K562 (cell line): Measurements from ENCODE around the gene SHFL. TPM values are rescaled to one million over a fixed set of nuclear protein-coding genes. Genes with fewer than 3 reads are reported as not detected.

Experiments
- ASH1L ChIP-seq: fragments of 450-650 bp; IDR thresholded peaks from 2 replicates; pipeline ENCODE4 v1.6.1; 2018; ENCODE audit warnings: borderline replicate concordance, mild to moderate bottlenecking, low read depth; ENCODE audit not compliant: partially characterized antibody
- GABPB1 ChIP-seq: sonication (generic); formaldehyde crosslinking; IDR thresholded peaks from 2 replicates; pipeline ENCODE4 v1.8.0; 2022; ENCODE audit warnings: mild to moderate bottlenecking, missing genetic modification reagents
- KDM5B ChIP-seq: fragments of 200-600 bp; sonication (generic); IDR thresholded peaks from 2 replicates; pipeline ENCODE4 v1.6.1; 2012; ENCODE audit warnings: low read depth, mild to moderate bottlenecking, moderate library complexity, low read length, control low read depth, inconsistent platforms; ENCODE audit not compliant: insufficient replicate concordance
- LARP7 ChIP-seq: fragments of 450-650 bp; IDR thresholded peaks from 2 replicates; pipeline ENCODE4 v1.6.1; 2016
- NCOR1 ChIP-seq: fragments of 450-650 bp; IDR thresholded peaks from 2 replicates; pipeline ENCODE4 v1.6.1; 2016; ENCODE audit warnings: mild to moderate bottlenecking, moderate library complexity
- NFIX ChIP-seq: fragments of 250-450 bp; sonication (Bioruptor Pico); IDR thresholded peaks from 2 replicates; pipeline ENCODE4 v1.4.0; 2020; ENCODE audit warnings: low read depth, mild to moderate bottlenecking, moderate library complexity
- POU5F1 ChIP-seq: fragments of 150-350 bp; IDR thresholded peaks from 2 replicates; pipeline ENCODE4 v1.6.1; 2014; ENCODE audit warnings: borderline replicate concordance, low read length, low read depth, mild to moderate bottlenecking; ENCODE audit not compliant: partially characterized antibody
- SRF ChIP-seq, 2 experiments: fragments of 250-450, 450-650 bp in 1 of 2; sonication (Bioruptor Pico) in 1 of 2; sonication (generic) in 1 of 2; formaldehyde crosslinking; IDR thresholded peaks; 2 replicates each; pipeline versions ENCODE4 v1.5.0 to v1.5.1; 2020 to 2022; ENCODE audit warnings: mild to moderate bottlenecking in 1 of 2, missing genetic modification reagents in 1 of 2
- TFAM ChIP-seq: fragments of 250-450 bp; sonication (Bioruptor Pico); conservative IDR thresholded peaks from 2 replicates; pipeline ENCODE4 v1.5.0; 2021; ENCODE audit warnings: mild to moderate bottlenecking, moderate library complexity
- TRIM24 ChIP-seq, 2 experiments: fragments of 450-650 bp; IDR thresholded peaks; 2 replicates each; pipeline ENCODE4 v1.6.1; 2016
- ZFPM2 ChIP-seq: fragments of 250-450 bp; sonication (Bioruptor Pico); IDR thresholded peaks from 2 replicates; pipeline ENCODE4 v1.5.1; 2022; ENCODE audit warnings: mild to moderate bottlenecking
- ZNF274 ChIP-seq: IDR thresholded peaks from 2 replicates; pipeline ENCODE4 v1.6.1; 2011; ENCODE audit warnings: low read depth, mild to moderate bottlenecking, low read length, moderate library complexity, borderline replicate concordance
- ZNF77 ChIP-seq: fragments of 250-450 bp; sonication (Bioruptor Pico); IDR thresholded peaks from 2 replicates; pipeline ENCODE4 v1.5.0; 2020
- polyA plus RNA-seq, 8 experiments: library from polyadenylated mRNA; depleted of rRNA in 4 of 8; stranded (reverse) in 5 of 8; unstranded in 3 of 8; fragments of >200 nt; fragmentation: Nextera tagmentation in 2 of 8; fragmentation: Illumina TruSeq in 1 of 8; extraction: Ambion mirVana in 2 of 8; extraction: Trizol in 1 of 8; gene quantifications; 2 replicates each; pipeline versions ENCODE4 v1.2.1 to v1.2.3, GENCODE V29; 2011 to 2014; ENCODE audit warnings: inconsistent platforms in 1 of 8, missing spikeins in 1 of 8
- total RNA-seq, 7 experiments: library from RNA; depleted of rRNA in 6 of 7; stranded (reverse); fragments of >200 nt in 6 of 7; fragmentation: Illumina TruSeq in 2 of 7; extraction: Trizol in 2 of 7; gene quantifications; 2 replicates each; pipeline versions ENCODE4 v1.2.1 to v1.2.3, GENCODE V29; 2011 to 2021; ENCODE audit warnings: low replicate concordance in 1 of 7
- TF ChIP-seq, protein P1 (sequence below): fragments of 200-800 bp; sonication (Bioruptor generic); IDR thresholded peaks from 2 replicates; pipeline ENCODE4 v1.6.1; 2017; ENCODE audit warnings: missing genetic modification characterization, missing compliant biosample characterization
- TF ChIP-seq, protein P2 (sequence below): fragments of 450-650 bp; IDR thresholded peaks from 2 replicates; pipeline ENCODE4 v1.6.1; 2017; ENCODE audit warnings: antibody characterized with exemption, mild to moderate bottlenecking
- TF ChIP-seq, protein P3 (sequence below): sonication (generic); formaldehyde crosslinking; IDR thresholded peaks from 2 replicates; pipeline ENCODE4 v1.8.1; 2023; ENCODE audit warnings: mild to moderate bottlenecking, missing genetic modification reagents
- TF ChIP-seq, protein P4 (sequence below): fragments of 450-650 bp; IDR thresholded peaks from 2 replicates; pipeline ENCODE4 v1.7.0; 2016; ENCODE audit warnings: borderline replicate concordance

The SHFL gene
- total and polyA plus RNA-seq, 9 of the 15 experiments (the other 6 are each of a cell fraction or from before 2014, with no cell fraction given), result 1.5 to 25.7 (median 13.0) TPM

DNA sequence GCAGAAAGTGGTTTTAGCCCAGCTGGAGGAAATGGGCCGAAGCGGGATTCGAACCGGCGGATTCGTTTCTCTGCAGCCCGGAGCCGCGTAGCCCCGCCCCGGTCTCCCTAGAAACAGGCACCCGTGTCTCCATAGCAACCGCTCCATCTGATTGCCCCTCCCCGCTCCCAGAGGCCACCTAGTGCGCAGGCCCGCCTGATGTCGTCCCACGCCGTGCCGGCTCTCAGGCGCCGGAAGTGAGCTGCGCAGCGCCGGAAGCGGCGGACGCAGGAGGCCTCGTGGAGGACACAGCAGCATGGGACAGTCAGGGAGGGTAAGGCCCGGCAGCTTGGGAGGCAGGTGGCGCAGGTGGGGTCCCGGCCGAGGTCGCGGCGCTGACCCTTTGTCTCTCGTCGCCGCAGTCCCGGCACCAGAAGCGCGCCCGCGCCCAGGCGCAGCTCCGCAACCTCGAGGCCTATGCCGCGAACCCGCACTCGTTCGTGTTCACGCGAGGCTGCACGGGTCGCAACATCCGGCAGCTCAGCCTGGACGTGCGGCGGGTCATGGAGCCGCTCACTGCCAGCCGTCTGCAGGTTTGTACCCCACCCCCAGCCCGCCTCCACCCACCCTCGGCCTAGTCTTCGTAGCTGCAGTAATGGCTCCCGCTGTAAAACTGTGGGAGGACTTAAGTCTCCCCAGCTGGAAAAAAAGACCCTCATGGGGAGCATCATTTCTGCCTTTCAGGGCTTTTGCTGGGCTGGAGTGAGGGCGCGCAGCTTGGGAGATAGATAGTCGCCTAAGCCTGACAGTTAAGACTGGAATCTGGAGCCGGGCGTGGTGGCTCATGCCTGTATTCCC is 20.2 kb downstream of the SHFL start, which contains the start of gene PPAN (continued):
- TF ChIP-seq, protein P1, sequence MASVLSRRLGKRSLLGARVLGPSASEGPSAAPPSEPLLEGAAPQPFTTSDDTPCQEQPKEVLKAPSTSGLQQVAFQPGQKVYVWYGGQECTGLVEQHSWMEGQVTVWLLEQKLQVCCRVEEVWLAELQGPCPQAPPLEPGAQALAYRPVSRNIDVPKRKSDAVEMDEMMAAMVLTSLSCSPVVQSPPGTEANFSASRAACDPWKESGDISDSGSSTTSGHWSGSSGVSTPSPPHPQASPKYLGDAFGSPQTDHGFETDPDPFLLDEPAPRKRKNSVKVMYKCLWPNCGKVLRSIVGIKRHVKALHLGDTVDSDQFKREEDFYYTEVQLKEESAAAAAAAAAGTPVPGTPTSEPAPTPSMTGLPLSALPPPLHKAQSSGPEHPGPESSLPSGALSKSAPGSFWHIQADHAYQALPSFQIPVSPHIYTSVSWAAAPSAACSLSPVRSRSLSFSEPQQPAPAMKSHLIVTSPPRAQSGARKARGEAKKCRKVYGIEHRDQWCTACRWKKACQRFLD, result 0 out of 2 replicates have a peak, but pooled peaks have one; percentile 79
- TF ChIP-seq KDM5B (peak; percentile 63), ZNF274 (no peak; the same call in 1 of the 2 replicates), TFAM (CRISPR knock-in tag) (no peak), LARP7 (no peak), GABPB1 (CRISPR knock-in tag) (peak; percentile 99), SRF (CRISPR knock-in tag; IDR thresholded peaks at IDR 0.05) (no peak), POU5F1 (peak; percentile 73), ASH1L (no peak), NCOR1 (no peak), TRIM24 (IDR thresholded peaks at IDR 0.05) (no peak), ZNF77 (CRISPR knock-in tag) (no peak), NFIX (CRISPR knock-in tag) (no peak), ZFPM2 (CRISPR knock-in tag) (no peak)
- TF ChIP-seq, protein P2, sequence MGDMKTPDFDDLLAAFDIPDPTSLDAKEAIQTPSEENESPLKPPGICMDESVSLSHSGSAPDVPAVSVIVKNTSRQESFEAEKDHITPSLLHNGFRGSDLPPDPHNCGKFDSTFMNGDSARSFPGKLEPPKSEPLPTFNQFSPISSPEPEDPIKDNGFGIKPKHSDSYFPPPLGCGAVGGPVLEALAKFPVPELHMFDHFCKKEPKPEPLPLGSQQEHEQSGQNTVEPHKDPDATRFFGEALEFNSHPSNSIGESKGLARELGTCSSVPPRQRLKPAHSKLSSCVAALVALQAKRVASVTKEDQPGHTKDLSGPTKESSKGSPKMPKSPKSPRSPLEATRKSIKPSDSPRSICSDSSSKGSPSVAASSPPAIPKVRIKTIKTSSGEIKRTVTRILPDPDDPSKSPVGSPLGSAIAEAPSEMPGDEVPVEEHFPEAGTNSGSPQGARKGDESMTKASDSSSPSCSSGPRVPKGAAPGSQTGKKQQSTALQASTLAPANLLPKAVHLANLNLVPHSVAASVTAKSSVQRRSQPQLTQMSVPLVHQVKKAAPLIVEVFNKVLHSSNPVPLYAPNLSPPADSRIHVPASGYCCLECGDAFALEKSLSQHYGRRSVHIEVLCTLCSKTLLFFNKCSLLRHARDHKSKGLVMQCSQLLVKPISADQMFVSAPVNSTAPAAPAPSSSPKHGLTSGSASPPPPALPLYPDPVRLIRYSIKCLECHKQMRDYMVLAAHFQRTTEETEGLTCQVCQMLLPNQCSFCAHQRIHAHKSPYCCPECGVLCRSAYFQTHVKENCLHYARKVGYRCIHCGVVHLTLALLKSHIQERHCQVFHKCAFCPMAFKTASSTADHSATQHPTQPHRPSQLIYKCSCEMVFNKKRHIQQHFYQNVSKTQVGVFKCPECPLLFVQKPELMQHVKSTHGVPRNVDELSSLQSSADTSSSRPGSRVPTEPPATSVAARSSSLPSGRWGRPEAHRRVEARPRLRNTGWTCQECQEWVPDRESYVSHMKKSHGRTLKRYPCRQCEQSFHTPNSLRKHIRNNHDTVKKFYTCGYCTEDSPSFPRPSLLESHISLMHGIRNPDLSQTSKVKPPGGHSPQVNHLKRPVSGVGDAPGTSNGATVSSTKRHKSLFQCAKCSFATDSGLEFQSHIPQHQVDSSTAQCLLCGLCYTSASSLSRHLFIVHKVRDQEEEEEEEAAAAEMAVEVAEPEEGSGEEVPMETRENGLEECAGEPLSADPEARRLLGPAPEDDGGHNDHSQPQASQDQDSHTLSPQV, result no peak
- TF ChIP-seq, protein P3, sequence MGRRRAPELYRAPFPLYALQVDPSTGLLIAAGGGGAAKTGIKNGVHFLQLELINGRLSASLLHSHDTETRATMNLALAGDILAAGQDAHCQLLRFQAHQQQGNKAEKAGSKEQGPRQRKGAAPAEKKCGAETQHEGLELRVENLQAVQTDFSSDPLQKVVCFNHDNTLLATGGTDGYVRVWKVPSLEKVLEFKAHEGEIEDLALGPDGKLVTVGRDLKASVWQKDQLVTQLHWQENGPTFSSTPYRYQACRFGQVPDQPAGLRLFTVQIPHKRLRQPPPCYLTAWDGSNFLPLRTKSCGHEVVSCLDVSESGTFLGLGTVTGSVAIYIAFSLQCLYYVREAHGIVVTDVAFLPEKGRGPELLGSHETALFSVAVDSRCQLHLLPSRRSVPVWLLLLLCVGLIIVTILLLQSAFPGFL (CRISPR knock-in tag), result no peak
- TF ChIP-seq, protein P4, sequence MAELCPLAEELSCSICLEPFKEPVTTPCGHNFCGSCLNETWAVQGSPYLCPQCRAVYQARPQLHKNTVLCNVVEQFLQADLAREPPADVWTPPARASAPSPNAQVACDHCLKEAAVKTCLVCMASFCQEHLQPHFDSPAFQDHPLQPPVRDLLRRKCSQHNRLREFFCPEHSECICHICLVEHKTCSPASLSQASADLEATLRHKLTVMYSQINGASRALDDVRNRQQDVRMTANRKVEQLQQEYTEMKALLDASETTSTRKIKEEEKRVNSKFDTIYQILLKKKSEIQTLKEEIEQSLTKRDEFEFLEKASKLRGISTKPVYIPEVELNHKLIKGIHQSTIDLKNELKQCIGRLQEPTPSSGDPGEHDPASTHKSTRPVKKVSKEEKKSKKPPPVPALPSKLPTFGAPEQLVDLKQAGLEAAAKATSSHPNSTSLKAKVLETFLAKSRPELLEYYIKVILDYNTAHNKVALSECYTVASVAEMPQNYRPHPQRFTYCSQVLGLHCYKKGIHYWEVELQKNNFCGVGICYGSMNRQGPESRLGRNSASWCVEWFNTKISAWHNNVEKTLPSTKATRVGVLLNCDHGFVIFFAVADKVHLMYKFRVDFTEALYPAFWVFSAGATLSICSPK, result no peak
